Body of pancreas (tissue), 4 donors: ENCODE measurements around the gene BICD1.

Experiments
- POLR2A ChIP-seq, 3 donors: fragments of 450-650 bp; IDR thresholded peaks; one replicate each; pipeline ENCODE4 v1.6.1; 2016; ENCODE audit warnings: antibody characterized with exemption in 3 of 3, mild to moderate bottlenecking in 2 of 3
- TF ChIP-seq, protein P1 (sequence below), 7 experiments: fragments of 450-650 bp in 4 of 7; fragments of 200-600 bp in 3 of 7; sonication (generic) in 3 of 7; IDR thresholded peaks; one replicate each; pipeline ENCODE4 v1.5.1; 2016 to 2019; ENCODE audit warnings: antibody characterized with exemption in 7 of 7

DNA sequence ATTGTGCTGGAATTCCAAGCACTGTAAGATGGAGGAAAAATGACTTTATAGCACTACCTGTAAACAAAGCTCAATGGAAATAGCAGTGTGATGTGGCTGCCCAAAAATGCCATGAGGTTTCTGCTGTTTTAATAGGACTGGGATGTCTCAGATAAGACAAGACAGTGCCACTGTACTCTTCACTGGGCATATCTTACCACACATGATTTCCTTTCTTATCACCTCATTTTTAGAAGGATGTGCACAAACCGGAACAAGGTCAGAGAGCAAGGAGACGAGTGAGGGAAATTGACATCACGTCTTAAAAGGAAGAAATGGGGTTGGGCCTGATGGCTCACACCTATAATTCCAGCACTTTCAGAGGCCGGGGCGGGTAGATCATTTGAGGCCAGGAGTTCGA, 254.3 kb downstream of the BICD1 start:
- TF ChIP-seq, protein P1, sequence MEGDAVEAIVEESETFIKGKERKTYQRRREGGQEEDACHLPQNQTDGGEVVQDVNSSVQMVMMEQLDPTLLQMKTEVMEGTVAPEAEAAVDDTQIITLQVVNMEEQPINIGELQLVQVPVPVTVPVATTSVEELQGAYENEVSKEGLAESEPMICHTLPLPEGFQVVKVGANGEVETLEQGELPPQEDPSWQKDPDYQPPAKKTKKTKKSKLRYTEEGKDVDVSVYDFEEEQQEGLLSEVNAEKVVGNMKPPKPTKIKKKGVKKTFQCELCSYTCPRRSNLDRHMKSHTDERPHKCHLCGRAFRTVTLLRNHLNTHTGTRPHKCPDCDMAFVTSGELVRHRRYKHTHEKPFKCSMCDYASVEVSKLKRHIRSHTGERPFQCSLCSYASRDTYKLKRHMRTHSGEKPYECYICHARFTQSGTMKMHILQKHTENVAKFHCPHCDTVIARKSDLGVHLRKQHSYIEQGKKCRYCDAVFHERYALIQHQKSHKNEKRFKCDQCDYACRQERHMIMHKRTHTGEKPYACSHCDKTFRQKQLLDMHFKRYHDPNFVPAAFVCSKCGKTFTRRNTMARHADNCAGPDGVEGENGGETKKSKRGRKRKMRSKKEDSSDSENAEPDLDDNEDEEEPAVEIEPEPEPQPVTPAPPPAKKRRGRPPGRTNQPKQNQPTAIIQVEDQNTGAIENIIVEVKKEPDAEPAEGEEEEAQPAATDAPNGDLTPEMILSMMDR (IDR thresholded peaks at IDR 0.05) = no peak
- TF ChIP-seq POLR2A (IDR thresholded peaks at IDR 0.05) = no peak
